Endothelial cell (in vitro differentiated cells): Measurements from ENCODE around the gene ARID1B. TPM values are rescaled to one million over a fixed set of nuclear protein-coding genes. Genes with fewer than 3 reads are reported as not detected.
A peak's percentile ranks its signal among the peaks of the same experiment; 100 is the strongest.

Source experiments
- DNase-seq: peaks from one replicate; pipeline ENCODE4 v3.0.0; 2021; ENCODE audit warnings: low spot score
- H3K27ac Mint-ChIP-seq: one replicate; pipeline ENCODE4 v1.8.0; 2021; ENCODE audit warnings: mixed read lengths, inconsistent platforms; ENCODE audit not compliant: unreplicated experiment
- H3K27me3 Mint-ChIP-seq: one replicate; pipeline ENCODE4 v1.8.0; 2021; ENCODE audit warnings: mild to moderate bottlenecking, moderate library complexity, mixed read lengths, inconsistent platforms; ENCODE audit not compliant: unreplicated experiment
- H3K36me3 Mint-ChIP-seq: one replicate; pipeline ENCODE4 v1.8.0; 2021; ENCODE audit warnings: mild to moderate bottlenecking, low read depth, mixed read lengths, inconsistent platforms; ENCODE audit not compliant: unreplicated experiment
- H3K4me1 Mint-ChIP-seq: one replicate; pipeline ENCODE4 v1.8.0; 2021; ENCODE audit warnings: mild to moderate bottlenecking, mixed read lengths, inconsistent platforms; ENCODE audit not compliant: unreplicated experiment
- H3K4me3 Mint-ChIP-seq: one replicate; pipeline ENCODE4 v1.8.0; 2021; ENCODE audit warnings: mild to moderate bottlenecking, mixed read lengths, inconsistent platforms; ENCODE audit not compliant: unreplicated experiment
- H3K9me3 Mint-ChIP-seq: one replicate; pipeline ENCODE4 v1.8.0; 2021; ENCODE audit warnings: mixed read lengths, inconsistent platforms; ENCODE audit not compliant: unreplicated experiment
- total RNA-seq: library from RNA; stranded (reverse); fragmentation: NEBNext Ultra II Directional; extraction: Animal tissue kit (Norgen Biotek cat#: 25700); gene quantifications from one replicate; pipeline ENCODE4 v1.2.1, GENCODE V29; 2021; ENCODE audit not compliant: unreplicated experiment
- TF ChIP-seq, protein P1 (sequence below): fragments of 200-600 bp; sonication (generic); IDR thresholded peaks from one replicate; pipeline ENCODE4 v1.5.0; 2021; ENCODE audit warnings: antibody characterized with exemption; ENCODE audit not compliant: unreplicated experiment

The ARID1B gene
- total RNA-seq, 1 donor from 2014 or later, result 104 TPM

GRCh38 chr6:157087974-157088373, 310.8 kb downstream of the ARID1B start:
- no peak for DNase-seq
- H3K4me3 Mint-ChIP-seq, result no peak overlapping the region
- TF ChIP-seq, protein P1, sequence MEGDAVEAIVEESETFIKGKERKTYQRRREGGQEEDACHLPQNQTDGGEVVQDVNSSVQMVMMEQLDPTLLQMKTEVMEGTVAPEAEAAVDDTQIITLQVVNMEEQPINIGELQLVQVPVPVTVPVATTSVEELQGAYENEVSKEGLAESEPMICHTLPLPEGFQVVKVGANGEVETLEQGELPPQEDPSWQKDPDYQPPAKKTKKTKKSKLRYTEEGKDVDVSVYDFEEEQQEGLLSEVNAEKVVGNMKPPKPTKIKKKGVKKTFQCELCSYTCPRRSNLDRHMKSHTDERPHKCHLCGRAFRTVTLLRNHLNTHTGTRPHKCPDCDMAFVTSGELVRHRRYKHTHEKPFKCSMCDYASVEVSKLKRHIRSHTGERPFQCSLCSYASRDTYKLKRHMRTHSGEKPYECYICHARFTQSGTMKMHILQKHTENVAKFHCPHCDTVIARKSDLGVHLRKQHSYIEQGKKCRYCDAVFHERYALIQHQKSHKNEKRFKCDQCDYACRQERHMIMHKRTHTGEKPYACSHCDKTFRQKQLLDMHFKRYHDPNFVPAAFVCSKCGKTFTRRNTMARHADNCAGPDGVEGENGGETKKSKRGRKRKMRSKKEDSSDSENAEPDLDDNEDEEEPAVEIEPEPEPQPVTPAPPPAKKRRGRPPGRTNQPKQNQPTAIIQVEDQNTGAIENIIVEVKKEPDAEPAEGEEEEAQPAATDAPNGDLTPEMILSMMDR, result no peak
- H3K27ac Mint-ChIP-seq, result peak overlapping the region; percentile 98
- H3K9me3 Mint-ChIP-seq, result no peaks in the 10 kb centered on the region
- H3K4me1 Mint-ChIP-seq, result peaks cover 62% of the 10 kb centered on the region
- H3K36me3 Mint-ChIP-seq, result no peaks in the 10 kb centered on the region
- H3K27me3 Mint-ChIP-seq, result peaks cover 3% of the 10 kb centered on the region

GRCh38 chr6:157088841-157089240, 311.7 kb downstream of the ARID1B start:
- DNase-seq, result no peak
- Mint-ChIP-seq H3K4me1 (peaks cover 65% of the 10 kb centered on the region), H3K4me3 (peak overlapping the region; percentile 2), H3K9me3 (no peaks in the 10 kb centered on the region), H3K27me3 (peaks cover 5% of the 10 kb centered on the region), H3K27ac (peak overlapping the region; percentile 98), H3K36me3 (peaks cover 3% of the 10 kb centered on the region)
- TF ChIP-seq, protein P1, result no peak

GRCh38 chr6:157089258-157089657, 312.1 kb downstream of the ARID1B start:
- Mint-ChIP-seq H3K4me3 (peak overlapping the region; percentile 2), H3K4me1 (peaks cover 68% of the 10 kb centered on the region), H3K9me3 (no peaks in the 10 kb centered on the region), H3K36me3 (peaks cover 6% of the 10 kb centered on the region), H3K27me3 (peaks cover 6% of the 10 kb centered on the region), H3K27ac (peak overlapping the region; percentile 98)
- TF ChIP-seq, protein P1, result no peak
- DNase-seq, result peak; percentile 60

DNA sequence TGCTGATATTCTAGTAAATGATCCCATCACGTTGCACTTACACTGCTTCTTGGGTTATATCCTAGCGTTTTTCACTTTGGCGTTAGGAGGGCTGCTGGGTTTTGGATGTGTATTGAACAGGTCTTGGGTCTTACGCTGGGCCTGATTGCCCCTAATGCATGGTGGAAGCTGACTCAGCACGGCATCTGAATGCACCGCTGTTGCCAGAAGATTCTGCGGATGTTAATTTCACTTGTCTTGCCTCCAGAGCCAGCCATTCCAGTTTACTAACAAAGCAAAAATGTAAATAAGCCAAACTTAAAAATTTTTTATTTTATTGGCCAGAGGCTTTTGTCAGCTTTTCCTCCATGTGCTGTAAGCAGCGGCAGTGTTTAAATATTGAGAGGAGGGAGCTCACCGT, 312.7 kb downstream of the ARID1B start:
- TF ChIP-seq, protein P1, result no peak
- peaks cover 73% of the 10 kb centered on the region for H3K4me1 Mint-ChIP-seq
- no peak for DNase-seq
- peaks cover 9% of the 10 kb centered on the region for H3K36me3 Mint-ChIP-seq
- H3K27ac Mint-ChIP-seq, result peak overlapping the region; percentile 98
- peaks cover 8% of the 10 kb centered on the region for H3K27me3 Mint-ChIP-seq
- no peaks in the 10 kb centered on the region for H3K9me3 Mint-ChIP-seq
- no peak overlapping the region for H3K4me3 Mint-ChIP-seq

GRCh38 chr6:157090736-157091135, 313.6 kb downstream of the ARID1B start:
- H3K27ac Mint-ChIP-seq, result peak overlapping the region; percentile 98
- DNase-seq, result no peak
- H3K27me3 Mint-ChIP-seq, result peaks cover 8% of the 10 kb centered on the region
- H3K9me3 Mint-ChIP-seq, result no peaks in the 10 kb centered on the region
- H3K4me3 Mint-ChIP-seq, result no peak overlapping the region
- peaks cover 76% of the 10 kb centered on the region for H3K4me1 Mint-ChIP-seq
- peaks cover 9% of the 10 kb centered on the region for H3K36me3 Mint-ChIP-seq
- TF ChIP-seq, protein P1, result no peak
